Measurements from ENCODE around the gene ARHGAP22. TPM values are rescaled to one million over a fixed set of nuclear protein-coding genes. Genes with fewer than 3 reads are reported as not detected.

The ARHGAP22 gene
- total RNA-seq, 4 donors from 2014 or later: 0.26 to 3.6 (median 3.0) TPM; not detected in 1

- no peaks in the 10 kb centered on the region for H3K36me3 ChIP-seq
- H3K4me3 ChIP-seq: no peak overlapping the region
- no peaks in the 10 kb centered on the region for H3K9me3 ChIP-seq
- no peak for DNase-seq
- H3K4me1 ChIP-seq: no peaks in the 10 kb centered on the region
- no peak overlapping the region for H3K27ac ChIP-seq
- no peak for TF ChIP-seq POLR2A (IDR thresholded peaks at IDR 0.05)
- no peak for TF ChIP-seq CTCF (IDR thresholded peaks at IDR 0.05)
- H3K27me3 ChIP-seq: no peaks in the 10 kb centered on the region
- intact Hi-C loops (cut with DNase I; ENCODE audit: low total_unique reads): no loop called here
Observed at GRCh38 chr10:48503293-48503911, 101.5 kb downstream of the ARHGAP22 start.

DNA sequence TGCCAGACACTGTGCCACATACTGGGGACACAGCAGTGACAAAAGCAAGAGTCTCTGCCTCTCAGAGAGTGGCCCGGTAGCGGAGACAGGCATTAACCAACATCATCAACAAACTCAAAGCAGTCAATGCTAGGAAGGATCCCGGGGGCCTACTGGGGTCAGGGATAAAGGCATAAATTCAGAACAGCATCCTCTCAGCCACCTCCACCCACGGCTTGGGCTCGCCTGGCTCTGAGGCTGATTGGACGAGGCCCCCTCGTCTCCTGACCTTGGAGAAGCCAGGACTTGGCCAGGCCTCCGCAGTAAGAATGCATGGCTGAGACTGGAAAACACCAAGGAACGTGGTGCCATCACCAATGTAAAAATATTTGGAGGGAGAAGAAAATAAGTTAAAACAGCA, 102.1 kb downstream of the ARHGAP22 start:
- Histone ChIP-seq H3K4me3 (no peak overlapping the region), H3K4me1 (no peaks in the 10 kb centered on the region), H3K9me3 (no peaks in the 10 kb centered on the region), H3K27me3 (no peaks in the 10 kb centered on the region), H3K36me3 (no peaks in the 10 kb centered on the region), H3K27ac (no peak overlapping the region)
- TF ChIP-seq POLR2A (IDR thresholded peaks at IDR 0.05) (no peak), CTCF (IDR thresholded peaks at IDR 0.05) (no peak)
- no peak for DNase-seq
- intact Hi-C loops (cut with DNase I; ENCODE audit: low total_unique reads): no loop called here

GRCh38 chr10:48501787-48502771, 102.8 kb downstream of the ARHGAP22 start:
- Histone ChIP-seq H3K36me3 (no peaks in the 10 kb centered on the region), H3K9me3 (no peaks in the 10 kb centered on the region), H3K27me3 (no peaks in the 10 kb centered on the region), H3K27ac (no peak overlapping the region), H3K4me3 (no peak overlapping the region), H3K4me1 (no peaks in the 10 kb centered on the region)
- TF ChIP-seq POLR2A (IDR thresholded peaks at IDR 0.05): no peak
- TF ChIP-seq CTCF (IDR thresholded peaks at IDR 0.05): no peak
- intact Hi-C loops (cut with DNase I; ENCODE audit: low total_unique reads): no loop called here
- no peak for DNase-seq

DNA sequence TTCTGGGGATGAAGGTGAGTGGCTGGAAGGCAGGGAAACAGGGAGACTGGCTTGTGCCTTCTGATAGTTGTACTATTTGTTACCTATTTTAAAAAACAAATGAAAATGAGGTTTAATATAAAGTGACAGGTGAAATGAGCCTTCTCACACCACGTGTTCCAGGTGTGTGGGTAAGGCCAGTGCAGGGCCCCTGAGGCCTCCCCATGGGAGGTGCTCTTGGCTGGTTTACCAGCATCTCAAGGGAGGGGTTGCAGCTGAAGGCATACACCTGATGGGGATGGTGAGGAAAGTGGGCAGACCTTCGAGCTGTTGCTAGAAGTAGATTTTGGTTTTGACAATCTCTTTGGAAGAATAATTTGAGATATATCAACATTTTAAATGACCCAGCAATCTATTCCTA, 103.6 kb downstream of the ARHGAP22 start:
- intact Hi-C loops (cut with DNase I; ENCODE audit: low total_unique reads): no loop called here
- Histone ChIP-seq H3K36me3 (no peaks in the 10 kb centered on the region), H3K9me3 (no peaks in the 10 kb centered on the region), H3K27ac (no peak overlapping the region), H3K27me3 (no peaks in the 10 kb centered on the region), H3K4me3 (no peak overlapping the region), H3K4me1 (no peaks in the 10 kb centered on the region)
- no peak for DNase-seq
- TF ChIP-seq CTCF (IDR thresholded peaks at IDR 0.05): no peak

- Histone ChIP-seq H3K27ac (no peak overlapping the region), H3K4me1 (no peaks in the 10 kb centered on the region), H3K9me3 (no peaks in the 10 kb centered on the region), H3K27me3 (no peaks in the 10 kb centered on the region), H3K36me3 (no peaks in the 10 kb centered on the region), H3K4me3 (no peak overlapping the region)
- TF ChIP-seq CTCF (IDR thresholded peaks at IDR 0.05) (no peak), POLR2A (IDR thresholded peaks at IDR 0.05) (no peak)
- intact Hi-C loops (cut with DNase I; ENCODE audit: low total_unique reads): no loop called here
- no peak for DNase-seq
Observed at GRCh38 chr10:48500771-48501170, 104.1 kb downstream of the ARHGAP22 start.
